Activated CD8-positive, alpha-beta T cell treated with anti-CD3 and anti-CD28 coated beads for 36 hours (primary cell): Measurements from ENCODE around the gene TCF12. TPM values are rescaled to one million over a fixed set of nuclear protein-coding genes. Genes with fewer than 3 reads are reported as not detected.
A peak's percentile ranks its signal among the peaks of the same experiment; 100 is the strongest.

Experiments used
- ATAC-seq: fragments of 200-7000 bp; cut with Tn5 transposase; one replicate; pipeline ENCODE4 v1.10.0; 2021; ENCODE audit warnings: mild to moderate bottlenecking, moderate library complexity
- CTCF ChIA-PET: fragments of 350-600 bp; sonication (Branson Sonifier 250); formaldehyde crosslinking; loops from one replicate; lab custom pipeline; 2021; ENCODE audit warnings: antibody characterized with exemption; lab: Charles Lee
- POLR2A ChIA-PET: fragments of 350-600 bp; sonication (Branson Sonifier 250); formaldehyde crosslinking; loops from one replicate; lab custom pipeline; 2021; ENCODE audit warnings: antibody characterized with exemption; lab: Charles Lee
- DNase-seq: peaks from one replicate; pipeline ENCODE4 v3.0.0-alpha.2; 2020
- H3K27ac Mint-ChIP-seq: one replicate; pipeline ENCODE4 v1.8.0; 2021; ENCODE audit warnings: mild to moderate bottlenecking, mixed read lengths
- H3K27me3 Mint-ChIP-seq: one replicate; pipeline ENCODE4 v1.8.0; 2021; ENCODE audit warnings: mixed read lengths
- H3K36me3 Mint-ChIP-seq: one replicate; pipeline ENCODE4 v1.8.0; 2021; ENCODE audit warnings: low read depth, mixed read lengths
- H3K4me1 Mint-ChIP-seq: one replicate; pipeline ENCODE4 v1.8.0; 2021; ENCODE audit warnings: low read depth, mixed read lengths
- H3K4me3 Mint-ChIP-seq: one replicate; pipeline ENCODE4 v1.8.0; 2021; ENCODE audit warnings: mild to moderate bottlenecking, moderate library complexity, mixed read lengths
- H3K9me3 Mint-ChIP-seq: one replicate; pipeline ENCODE4 v1.8.0; 2021; ENCODE audit warnings: mixed read lengths
- CTCF ChIP-seq: fragments of 200-600 bp; IDR thresholded peaks from one replicate; pipeline ENCODE4 v1.8.0; 2022; ENCODE audit warnings: antibody characterized with exemption, mild to moderate bottlenecking
- intact Hi-C: fragments of 100-400 bp; cut with micrococcal nuclease; formaldehyde crosslinking; loops from one replicate; pipeline ENCODE4 v1.10.0; 2022
- total RNA-seq, 2 experiments: library from RNA; stranded (reverse); gene quantifications; one replicate each; pipeline ENCODE4 v1.2.3, GENCODE V29; 2021

Gene TCF12
- total RNA-seq, 2 experiments from 2014 or later, result 60.5 to 67.4 TPM

- peaks cover 45% of the 10 kb centered on the region for H3K4me1 Mint-ChIP-seq
- POLR2A ChIA-PET, result interaction anchor here (1.0 to 2.8 kb wide), 5 partner anchors 10 to 61 kb away, joined by 3 to 19 read pairs (median 5); no protein-coding TSS in a partner anchor
- H3K36me3 Mint-ChIP-seq, result peaks cover 25% of the 10 kb centered on the region
- H3K9me3 Mint-ChIP-seq, result no peaks in the 10 kb centered on the region
- H3K27ac Mint-ChIP-seq, result peak overlapping the region; percentile 97
- DNase-seq, result no peak
- H3K27me3 Mint-ChIP-seq, result no peaks in the 10 kb centered on the region
- CTCF ChIA-PET, result interaction anchor here (1.0 to 1.7 kb wide), 2 partner anchors 9 to 32 kb away, joined by 3 to 4 read pairs; no protein-coding TSS in a partner anchor
- intact Hi-C loops, result loop anchor here (5.0 kb wide), 1 partner anchor 33 kb away; no protein-coding TSS in a partner anchor
- H3K4me3 Mint-ChIP-seq, result peak overlapping the region; percentile 99
- TF ChIP-seq CTCF, result no peak
- no peak for ATAC-seq
Observed at GRCh38 chr15:56920367-56920627, 1.9 kb downstream of the TCF12 start.

DNA sequence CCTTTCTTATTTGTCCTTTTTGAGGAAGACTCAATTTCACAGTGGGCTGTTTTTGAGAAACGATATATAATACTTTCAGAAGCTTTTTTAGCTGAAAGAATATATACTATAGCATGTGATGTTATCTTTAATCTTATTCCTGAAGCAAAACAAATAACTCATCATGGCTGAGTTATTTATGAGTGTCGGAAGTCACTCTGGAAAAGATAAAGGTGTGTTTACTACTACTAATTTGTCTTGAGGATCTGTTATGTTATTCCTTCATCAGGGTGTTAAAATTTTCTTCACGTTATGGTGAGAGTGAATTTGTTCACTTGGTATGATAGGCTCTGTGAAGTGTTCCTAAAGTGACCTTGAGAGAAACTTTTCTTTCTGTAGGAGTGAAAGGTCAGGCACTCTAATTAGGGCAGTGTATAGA, 4.7 kb downstream of the TCF12 start:
- CTCF ChIA-PET, result interaction anchor here (1.3 kb wide), 1 partner anchor 101 kb away, joined by 4 read pairs; no protein-coding TSS in a partner anchor

DNA sequence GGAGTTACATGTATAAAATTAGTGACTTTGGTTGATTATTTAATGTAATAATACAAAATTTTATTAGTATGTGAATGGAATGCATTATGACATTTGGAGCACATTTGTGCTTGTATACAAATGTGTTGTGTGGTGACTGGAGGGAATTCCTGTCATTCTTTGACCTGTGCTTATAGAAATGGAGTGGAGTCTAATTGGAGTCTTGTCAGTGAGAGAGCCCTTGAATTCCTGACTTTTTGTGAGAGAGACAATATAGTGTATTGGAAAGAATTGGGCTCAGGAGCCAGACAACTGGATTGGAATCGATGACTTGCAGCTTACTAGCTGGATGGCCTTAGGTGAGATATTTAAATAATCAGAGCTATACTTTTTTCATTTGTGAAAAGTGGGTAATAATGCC, 9.4 kb downstream of the TCF12 start:
- intact Hi-C loops, result no loop called here
- no peaks in the 10 kb centered on the region for H3K9me3 Mint-ChIP-seq
- POLR2A ChIA-PET, result interaction anchor here (2.2 kb wide), 1 partner anchor 10 kb away, joined by 7 read pairs; the partner anchor contains the start of gene TCF12
- DNase-seq (no peak), ATAC-seq (no peak)
- CTCF ChIA-PET, result no interaction called here
- no peak overlapping the region for H3K27ac Mint-ChIP-seq
- H3K36me3 Mint-ChIP-seq, result peaks cover 34% of the 10 kb centered on the region
- peaks cover 77% of the 10 kb centered on the region for H3K4me1 Mint-ChIP-seq
- H3K4me3 Mint-ChIP-seq, result no peak overlapping the region
- H3K27me3 Mint-ChIP-seq, result no peaks in the 10 kb centered on the region
- TF ChIP-seq CTCF, result no peak

More for the DNA sequence above, 4.7 kb downstream of the TCF12 start:
- Mint-ChIP-seq H3K4me1 (peaks cover 55% of the 10 kb centered on the region), H3K9me3 (no peaks in the 10 kb centered on the region), H3K27me3 (no peaks in the 10 kb centered on the region), H3K27ac (no peak overlapping the region), H3K36me3 (peaks cover 30% of the 10 kb centered on the region), H3K4me3 (no peak overlapping the region)
- POLR2A ChIA-PET, result no interaction called here
- ATAC-seq (no peak), DNase-seq (no peak)
- no peak for TF ChIP-seq CTCF
- intact Hi-C loops, result loop anchor here (5.0 kb wide), 1 partner anchor 36 kb away; no protein-coding TSS in a partner anchor

DNA sequence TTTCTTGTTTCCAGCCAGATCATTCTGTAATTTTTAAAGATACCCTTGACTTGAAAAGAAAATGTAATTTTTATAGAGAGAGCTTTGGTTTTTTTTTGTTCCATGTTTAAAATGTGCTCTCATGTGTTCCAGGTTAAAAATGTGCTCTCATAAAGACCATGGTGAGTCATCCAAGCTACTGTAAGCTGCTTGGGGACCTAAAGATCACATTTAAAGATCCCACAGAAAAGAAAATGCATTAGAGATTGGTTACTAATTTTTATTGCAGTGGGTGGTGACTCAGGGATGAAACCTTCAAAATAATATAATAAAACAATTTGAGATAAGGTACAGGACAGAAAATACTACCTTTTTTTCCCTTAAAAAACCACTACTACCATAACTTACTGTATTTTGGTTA, 11.0 kb downstream of the TCF12 start:
- no peak overlapping the region for H3K4me3 Mint-ChIP-seq

More for the DNA sequence above, 11.0 kb downstream of the TCF12 start:
- peak overlapping the region; percentile 63 for H3K27ac Mint-ChIP-seq
- CTCF ChIA-PET, result interaction anchor here (1.5 kb wide), 1 partner anchor 10 kb away, joined by 4 read pairs; no protein-coding TSS in a partner anchor
- no peak for DNase-seq
- TF ChIP-seq CTCF, result no peak
- H3K36me3 Mint-ChIP-seq, result peaks cover 30% of the 10 kb centered on the region
- POLR2A ChIA-PET, result interaction anchor here (0.6 to 2.2 kb wide), 4 partner anchors 11 to 370 kb away, joined by 3 to 7 read pairs (median 3); partner anchors contain the start of gene TCF12
- ATAC-seq, result peak; percentile 72
- intact Hi-C loops, result no loop called here
- H3K9me3 Mint-ChIP-seq, result no peaks in the 10 kb centered on the region
- H3K27me3 Mint-ChIP-seq, result no peaks in the 10 kb centered on the region
- H3K4me1 Mint-ChIP-seq, result peaks cover 73% of the 10 kb centered on the region
